GM12878 (cell line): ENCODE data around the gene PSPN. TPM values are rescaled to one million over a fixed set of nuclear protein-coding genes. Genes with fewer than 3 reads are reported as not detected.

Experiments used
- BHLHE40 ChIP-seq, 2 experiments: fragments of 450-650 bp in 1 of 2; IDR thresholded peaks; 2 replicates each; pipeline ENCODE4 v1.6.1; 2011 to 2017; ENCODE audit warnings: low read depth in 2 of 2, borderline replicate concordance in 1 of 2, improper control_type of control experiment in 1 of 2, low read length in 1 of 2, mild to moderate bottlenecking in 1 of 2
- BMI1 ChIP-seq: fragments of 450-650 bp; IDR thresholded peaks from 2 replicates; pipeline ENCODE4 v1.6.1; 2016; ENCODE audit warnings: mild to moderate bottlenecking, moderate library complexity, borderline replicate concordance
- CBX5 ChIP-seq: sonication (generic); IDR thresholded peaks from 2 replicates; pipeline ENCODE4 v1.6.1; 2016; ENCODE audit warnings: low read depth, moderate library complexity, mild to moderate bottlenecking, inconsistent platforms
- EP300 ChIP-seq, 2 experiments: fragments of 150-350 bp in 1 of 2; IDR thresholded peaks; 2 replicates each; pipeline ENCODE4 v1.6.1; 2011 to 2012; ENCODE audit warnings: low read depth in 2 of 2, low read length in 2 of 2, borderline replicate concordance in 1 of 2, improper control_type of control experiment in 1 of 2, inconsistent platforms in 1 of 2; ENCODE audit not compliant: control insufficient read depth in 1 of 2
- ETV6 ChIP-seq, 2 experiments: fragments of 450-650 bp in 1 of 2; IDR thresholded peaks in 1 of 2; conservative IDR thresholded peaks in 1 of 2; 2 replicates each; pipeline ENCODE4 v1.6.1; 2014; ENCODE audit warnings: antibody characterized with exemption in 1 of 2, borderline replicate concordance in 1 of 2, low read depth in 1 of 2, mild to moderate bottlenecking in 1 of 2, moderate library complexity in 1 of 2
- EZH2 ChIP-seq: IDR thresholded peaks from 2 replicates; pipeline ENCODE4 v1.6.1; 2012; ENCODE audit warnings: low read depth, mild to moderate bottlenecking, control low read depth, inconsistent platforms, low read length, borderline replicate concordance; ENCODE audit not compliant: control insufficient read depth
- FOS ChIP-seq: IDR thresholded peaks from 3 replicates; pipeline ENCODE4 v1.6.1; 2011; ENCODE audit warnings: borderline replicate concordance; ENCODE audit not compliant: insufficient read length; ENCODE audit errors: extremely low read depth
- FOXK2 ChIP-seq: fragments of 450-650 bp; IDR thresholded peaks from 2 replicates; pipeline ENCODE4 v1.6.1; 2017; ENCODE audit warnings: mild to moderate bottlenecking, moderate library complexity
- MYB ChIP-seq: fragments of 150-350 bp; IDR thresholded peaks from 2 replicates; pipeline ENCODE4 v1.6.1; 2014; ENCODE audit warnings: mild to moderate bottlenecking, low read depth, low read length, borderline replicate concordance
- NBN ChIP-seq: fragments of 450-650 bp; IDR thresholded peaks from 2 replicates; pipeline ENCODE4 v1.6.1; 2016
- NKRF ChIP-seq: fragments of 450-650 bp; conservative IDR thresholded peaks from 2 replicates; pipeline ENCODE4 v1.6.1; 2017; ENCODE audit warnings: mild to moderate bottlenecking, moderate library complexity
- NR2F1 ChIP-seq: fragments of 450-650 bp; conservative IDR thresholded peaks from 2 replicates; pipeline ENCODE4 v1.6.1; 2017; ENCODE audit warnings: mild to moderate bottlenecking
- NRF1 ChIP-seq: conservative IDR thresholded peaks from 2 replicates; pipeline ENCODE4 v1.6.1; 2011; ENCODE audit warnings: mild to moderate bottlenecking, low read depth, low read length, improper control_type of control experiment
- PAX8 ChIP-seq: fragments of 450-650 bp; IDR thresholded peaks from 2 replicates; pipeline ENCODE4 v1.6.1; 2017; ENCODE audit warnings: mild to moderate bottlenecking, moderate library complexity
- POLR2A ChIP-seq: IDR thresholded peaks from 2 replicates; pipeline ENCODE4 v1.6.1; 2011; ENCODE audit warnings: low read depth, mild to moderate bottlenecking, low read length
- RFX5 ChIP-seq: IDR thresholded peaks from 2 replicates; pipeline ENCODE4 v1.6.1; 2011; ENCODE audit warnings: low read depth, low read length, improper control_type of control experiment
- SIN3A ChIP-seq: IDR thresholded peaks from 2 replicates; pipeline ENCODE4 v1.6.1; 2012; ENCODE audit warnings: low read depth, low read length, improper control_type of control experiment
- SREBF2 ChIP-seq: IDR thresholded peaks from 2 replicates; pipeline ENCODE4 v1.6.1; 2012; ENCODE audit warnings: mild to moderate bottlenecking, low read length
- TBL1XR1 ChIP-seq: IDR thresholded peaks from 2 replicates; pipeline ENCODE4 v1.6.1; 2012; ENCODE audit warnings: low read depth, low read length, improper control_type of control experiment
- YBX1 ChIP-seq: fragments of 450-650 bp; IDR thresholded peaks from 2 replicates; pipeline ENCODE4 v1.6.1; 2016; ENCODE audit warnings: antibody characterized with exemption
- YY1 ChIP-seq: IDR thresholded peaks from 2 replicates; pipeline ENCODE4 v1.6.1; 2011; ENCODE audit warnings: low read depth, mild to moderate bottlenecking, low read length
- ZNF207 ChIP-seq: fragments of 450-650 bp; IDR thresholded peaks from 2 replicates; pipeline ENCODE4 v1.6.1; 2014; ENCODE audit warnings: antibody characterized with exemption, mild to moderate bottlenecking, borderline replicate concordance
- ZNF592 ChIP-seq: fragments of 450-650 bp; IDR thresholded peaks from 2 replicates; pipeline ENCODE4 v1.6.1; 2017; ENCODE audit warnings: mild to moderate bottlenecking, moderate library complexity
- ZNF622 ChIP-seq: fragments of 450-650 bp; IDR thresholded peaks from 2 replicates; pipeline ENCODE4 v1.6.1; 2017; ENCODE audit warnings: mild to moderate bottlenecking, inconsistent platforms
- polyA plus RNA-seq, 11 experiments: library from polyadenylated mRNA; depleted of rRNA in 4 of 11; unstranded in 6 of 11; stranded (reverse) in 5 of 11; fragments of >200 nt; fragmentation: Nextera tagmentation in 4 of 11; fragmentation: Illumina TruSeq in 1 of 11; extraction: Ambion mirVana in 4 of 11; extraction: Trizol in 1 of 11; gene quantifications; 1 replicate in 1 of 11; 2 replicates in 10 of 11; pipeline versions ENCODE4 v1.2.1 to v1.2.3, GENCODE V29; 2011 to 2016; ENCODE audit warnings: inconsistent platforms in 2 of 11, missing spikeins in 2 of 11, low read depth in 1 of 11
- total RNA-seq, 4 experiments: library from RNA; depleted of rRNA in 3 of 4; stranded (reverse); fragments of >200 nt in 3 of 4; fragmentation: Illumina TruSeq in 1 of 4; extraction: Trizol in 1 of 4; gene quantifications; 2 replicates each; pipeline versions ENCODE4 v1.2.1 to v1.2.3, GENCODE V29; 2013 to 2021

The PSPN gene
- total and polyA plus RNA-seq, 10 of the 15 experiments (the other 5 are each of a cell fraction or from before 2014, with no cell fraction given): 0.27 to 1.2 (median 0.66) TPM

GRCh38 chr19:6393074-6393982 is 17.6 kb upstream of the PSPN start, which contains the start of gene GTF2F1 (continued):
- 0 out of 2 replicates have a peak, but pooled peaks have one; percentile 53 for TF ChIP-seq ZNF592
- TF ChIP-seq NKRF: peak; percentile 95
- peak; percentile 98 for TF ChIP-seq BMI1
- TF ChIP-seq EZH2: no peak
- TF ChIP-seq BHLHE40 (IDR thresholded peaks at IDR 0.05; ENCODE audit: borderline replicate concordance in 1 of 2, low read depth in 2 of 2, low read length in 1 of 2): peak in 1 of 2 experiments; percentile 16; a peak in 2 of 4 replicates
- TF ChIP-seq YY1: peak; percentile 52
- TF ChIP-seq TBL1XR1: no peak
- TF ChIP-seq ZNF207: peak; percentile 66; the same call in 1 of the 2 replicates
- peak; percentile 98 for TF ChIP-seq NBN
- peak; percentile 64 for TF ChIP-seq NRF1
- no peak for TF ChIP-seq FOXK2
- peak; percentile 56 for TF ChIP-seq NR2F1
- no peak for TF ChIP-seq CBX5
- TF ChIP-seq EP300 (IDR thresholded peaks at IDR 0.05; ENCODE audit: borderline replicate concordance in 1 of 2, control insufficient read depth in 1 of 2, low read depth in 2 of 2, low read length in 2 of 2): peak in 1 of 2 experiments; percentile 38; a peak in 1 of 4 replicates
- TF ChIP-seq ETV6 (conservative IDR thresholded peaks at IDR 0.05 in 1 of 2, IDR thresholded peaks at IDR 0.05 in 1 of 2; ENCODE audit: borderline replicate concordance in 1 of 2, low read depth in 1 of 2): peak in 1 of 2 experiments; percentile 61; a peak in 1 of 4 replicates
- TF ChIP-seq ZNF622: no peak
- TF ChIP-seq MYB: no peak
- no peak for TF ChIP-seq SREBF2
- TF ChIP-seq YBX1: no peak
- no peak for TF ChIP-seq FOS
- TF ChIP-seq PAX8: no peak
- peak; percentile 68; the same call in 1 of the 2 replicates for TF ChIP-seq SIN3A
- TF ChIP-seq RFX5: 0 out of 2 replicates have a peak, but pooled peaks have one; percentile 18
- peak; percentile 64 for TF ChIP-seq POLR2A
